Measurements from ENCODE around the gene MSL1. TPM values are rescaled to one million over a fixed set of nuclear protein-coding genes. Genes with fewer than 3 reads are reported as not detected.

The MSL1 gene
- total and polyA plus RNA-seq, 9 of the 15 experiments (the other 6 are each of a cell fraction or from before 2014, with no cell fraction given), result 13.8 to 120 (median 61.9) TPM

DNA sequence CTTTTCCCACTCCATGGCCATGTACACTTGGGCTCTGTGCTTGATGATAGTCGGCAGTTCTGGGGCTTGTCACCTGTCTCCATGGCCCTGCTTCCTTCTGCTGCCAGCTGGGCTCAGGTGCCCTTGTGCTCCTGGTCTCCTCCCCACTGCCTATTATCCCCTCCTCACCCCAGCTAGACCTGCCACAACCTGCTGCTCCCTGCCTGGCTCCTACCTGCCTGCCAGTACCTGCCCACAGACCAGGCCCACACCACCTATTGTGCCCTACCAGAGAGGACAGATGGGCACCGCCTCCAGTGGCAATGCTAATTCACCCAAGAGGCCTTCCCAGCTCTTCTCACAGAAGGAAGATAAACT lies 55.0 kb downstream of the MSL1 start:
- Histone ChIP-seq H2AFZ (ENCODE audit: low read depth, low read length) (peak overlapping the region; percentile 89), H3K4me3 (no peak overlapping the region), H3K9ac (ENCODE audit: insufficient read depth in 1 of 2, low read depth in 2 of 2, low read length in 2 of 2) (peak overlapping the region; percentile 42 to 75; a peak in 3 of 4 replicates), H3K4me1 (replicated peaks in 1 of 2; ENCODE audit: control insufficient read depth in 2 of 2, insufficient read depth in 2 of 2, low read length in 2 of 2) (peaks cover 10 to 28% of the 10 kb centered on the region in 2 experiments; a peak in 4 of 5 replicates), H3K9me3 (replicated peaks; ENCODE audit: control insufficient read depth, insufficient read depth, low read depth, low read length) (no peaks in the 10 kb centered on the region), H3K9me1 (ENCODE audit: control insufficient read depth, insufficient read depth, low read length) (peaks cover 5% of the 10 kb centered on the region), H3K4me2 (ENCODE audit: insufficient read depth, low read length) (peak overlapping the region; percentile 49), H3K27me3 (ENCODE audit: control insufficient read depth in 2 of 2, insufficient read depth in 2 of 2, low read length in 2 of 2) (no peaks in the 10 kb centered on the region), H3K79me2 (ENCODE audit: control insufficient read depth, insufficient read depth, low read length) (no peaks in the 10 kb centered on the region), H3K27ac (ENCODE audit: extremely low read depth, low read depth, low read length) (peak overlapping the region; percentile 43; the same call in 1 of the 3 replicates), H4K20me1 (replicated peaks; ENCODE audit: control insufficient read depth, insufficient read depth, low read length) (no peaks in the 10 kb centered on the region), H3K36me3 (ENCODE audit: control insufficient read depth, insufficient read depth, low read length) (peaks cover 26% of the 10 kb centered on the region; the same call in 2 of the 3 replicates)
- ChIA-PET CTCF (ENCODE audit: low intra/inter-chr PET ratio) (no interaction called here), POLR2A (interaction anchor here (0.6 to 1.3 kb wide), 2 partner anchors 13 to 17 kb away, joined by 3 to 4 read pairs; no protein-coding TSS in a partner anchor)
- ATAC-seq (no peak), FAIRE-seq (no peak), DNase-seq (ENCODE audit: extremely low read depth in 1 of 4, low spot score in 3 of 4) (no peak)
- BruUV-seq (replicated peaks), result no TSS peak
- 72% methylated on average over 2 of the region's 2 CpGs for WGBS (ENCODE audit: insufficient coverage, low coverage, missing lambda C conversion rate)
- TF ChIP-seq KLF6 (CRISPR knock-in tag; IDR thresholded peaks at IDR 0.05; ENCODE audit: borderline replicate concordance) (no peak), ZFX (CRISPR knock-in tag; IDR thresholded peaks at IDR 0.05) (0 out of 2 replicates have a peak, but pooled peaks have one; percentile 1)
- intact Hi-C loops (cut with micrococcal nuclease) (no loop called here), in situ Hi-C loops (cut with MboI) (no loop called here)

DNA sequence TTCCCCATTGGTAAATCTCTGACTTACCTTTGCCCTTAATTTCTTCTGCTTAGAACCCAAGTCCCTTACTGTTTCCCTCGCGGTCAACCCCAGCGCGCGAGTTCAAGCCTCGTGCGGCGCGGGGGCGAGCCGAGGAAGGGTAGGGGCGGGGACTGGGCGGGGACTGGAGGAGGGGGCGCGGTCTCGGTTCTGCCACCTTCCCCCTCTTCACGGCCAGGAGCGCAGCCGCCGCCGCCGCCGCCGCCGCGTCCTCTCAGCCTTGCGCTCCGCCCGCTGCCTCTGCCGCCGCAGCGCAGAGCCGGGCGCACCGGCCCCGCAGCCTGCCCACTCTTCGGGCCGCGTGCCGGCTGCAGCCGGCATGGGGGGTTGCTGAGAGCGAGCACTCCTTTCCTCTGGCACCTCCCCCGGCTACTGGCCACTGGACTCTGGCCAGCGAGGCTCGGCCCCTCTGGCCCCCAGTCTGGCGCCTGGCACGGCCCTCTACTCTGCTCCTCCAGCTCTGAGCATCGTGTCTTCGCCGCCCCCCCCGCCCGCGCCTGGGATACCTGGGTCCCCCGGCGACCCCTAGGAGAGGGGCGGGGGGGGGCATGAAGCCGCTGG lies 55.6 kb downstream of the MSL1 start, which contains the start of gene RAPGEFL1:
Gene RAPGEFL1, plus strand, starts transcription at position 196 of the 600 bp plus-strand sequence. Its CDS starts 392 bp downstream, at position 588.
- peaks cover 20% of the 10 kb centered on the region; the same call in 2 of the 3 replicates for H3K36me3 ChIP-seq (ENCODE audit: control insufficient read depth, insufficient read depth, low read length)
- H3K79me2 ChIP-seq (ENCODE audit: control insufficient read depth, insufficient read depth, low read length), result no peaks in the 10 kb centered on the region
- peaks cover 10 to 28% of the 10 kb centered on the region in 2 experiments; a peak in 4 of 5 replicates for H3K4me1 ChIP-seq (replicated peaks in 1 of 2; ENCODE audit: control insufficient read depth in 2 of 2, insufficient read depth in 2 of 2, low read length in 2 of 2)
- H3K9ac ChIP-seq (ENCODE audit: insufficient read depth in 1 of 2, low read depth in 2 of 2, low read length in 2 of 2), result peak within 1 kb of the TSS; percentile 44 to 94
- H4K20me1 ChIP-seq (replicated peaks; ENCODE audit: control insufficient read depth, insufficient read depth, low read length), result no peaks in the 10 kb centered on the region
- H3K4me2 ChIP-seq (ENCODE audit: insufficient read depth, low read length), result peak within 1 kb of the TSS; percentile 60
- ATAC-seq (peak; percentile 97), FAIRE-seq (peak; percentile 86), DNase-seq (ENCODE audit: extremely low read depth in 1 of 4, low spot score in 3 of 4) (peak; percentile 88 to 97 (median 94))
- no peaks in the 10 kb centered on the region for H3K27me3 ChIP-seq (ENCODE audit: control insufficient read depth in 2 of 2, insufficient read depth in 2 of 2, low read length in 2 of 2)
- in situ Hi-C loops (cut with MboI), result no loop called here
- peaks cover 5% of the 10 kb centered on the region for H3K9me1 ChIP-seq (ENCODE audit: control insufficient read depth, insufficient read depth, low read length)
- intact Hi-C loops (cut with micrococcal nuclease), result no loop called here
- CTCF ChIA-PET (ENCODE audit: low intra/inter-chr PET ratio), result no interaction called here
- no peaks in the 10 kb centered on the region for H3K9me3 ChIP-seq (replicated peaks; ENCODE audit: control insufficient read depth, insufficient read depth, low read depth, low read length)
- H3K27ac ChIP-seq (ENCODE audit: extremely low read depth, low read depth, low read length), result peak within 1 kb of the TSS; percentile 56; the same call in 2 of the 3 replicates
- WGBS (ENCODE audit: insufficient coverage, low coverage, missing lambda C conversion rate), result 1% methylated on average over 31 of the region's 57 CpGs
- H3K4me3 ChIP-seq, result peak within 1 kb of the TSS; percentile 49
- peak within 1 kb of the TSS; percentile 89 for H2AFZ ChIP-seq (ENCODE audit: low read depth, low read length)
- POLR2A ChIA-PET, result interaction anchor here (0.6 kb wide), 1 partner anchor 16 kb away, joined by 3 read pairs; no protein-coding TSS in a partner anchor
- no TSS peak for BruUV-seq (replicated peaks)
- peak; percentile 8; the same call in 1 of the 2 replicates for TF ChIP-seq ZFX (CRISPR knock-in tag; IDR thresholded peaks at IDR 0.05)
- no peak for TF ChIP-seq ZNF175 (CRISPR knock-in tag; IDR thresholded peaks at IDR 0.05; ENCODE audit: low read depth)
- TF ChIP-seq CTBP1 (IDR thresholded peaks at IDR 0.05; ENCODE audit: borderline replicate concordance), result peak; percentile 70
- TF ChIP-seq, protein P1, sequence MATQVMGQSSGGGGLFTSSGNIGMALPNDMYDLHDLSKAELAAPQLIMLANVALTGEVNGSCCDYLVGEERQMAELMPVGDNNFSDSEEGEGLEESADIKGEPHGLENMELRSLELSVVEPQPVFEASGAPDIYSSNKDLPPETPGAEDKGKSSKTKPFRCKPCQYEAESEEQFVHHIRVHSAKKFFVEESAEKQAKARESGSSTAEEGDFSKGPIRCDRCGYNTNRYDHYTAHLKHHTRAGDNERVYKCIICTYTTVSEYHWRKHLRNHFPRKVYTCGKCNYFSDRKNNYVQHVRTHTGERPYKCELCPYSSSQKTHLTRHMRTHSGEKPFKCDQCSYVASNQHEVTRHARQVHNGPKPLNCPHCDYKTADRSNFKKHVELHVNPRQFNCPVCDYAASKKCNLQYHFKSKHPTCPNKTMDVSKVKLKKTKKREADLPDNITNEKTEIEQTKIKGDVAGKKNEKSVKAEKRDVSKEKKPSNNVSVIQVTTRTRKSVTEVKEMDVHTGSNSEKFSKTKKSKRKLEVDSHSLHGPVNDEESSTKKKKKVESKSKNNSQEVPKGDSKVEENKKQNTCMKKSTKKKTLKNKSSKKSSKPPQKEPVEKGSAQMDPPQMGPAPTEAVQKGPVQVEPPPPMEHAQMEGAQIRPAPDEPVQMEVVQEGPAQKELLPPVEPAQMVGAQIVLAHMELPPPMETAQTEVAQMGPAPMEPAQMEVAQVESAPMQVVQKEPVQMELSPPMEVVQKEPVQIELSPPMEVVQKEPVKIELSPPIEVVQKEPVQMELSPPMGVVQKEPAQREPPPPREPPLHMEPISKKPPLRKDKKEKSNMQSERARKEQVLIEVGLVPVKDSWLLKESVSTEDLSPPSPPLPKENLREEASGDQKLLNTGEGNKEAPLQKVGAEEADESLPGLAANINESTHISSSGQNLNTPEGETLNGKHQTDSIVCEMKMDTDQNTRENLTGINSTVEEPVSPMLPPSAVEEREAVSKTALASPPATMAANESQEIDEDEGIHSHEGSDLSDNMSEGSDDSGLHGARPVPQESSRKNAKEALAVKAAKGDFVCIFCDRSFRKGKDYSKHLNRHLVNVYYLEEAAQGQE (IDR thresholded peaks at IDR 0.05; ENCODE audit: borderline replicate concordance), result 0 out of 2 replicates have a peak, but pooled peaks have one; percentile 10
- TF ChIP-seq, protein P1 (CRISPR knock-in tag; IDR thresholded peaks at IDR 0.05; ENCODE audit: low read depth), result no peak
